Measurements from ENCODE around the gene POP4.
"Not testable (repeated sequence)": the region's sequence is repeated elsewhere in the genome, so short reads cannot be mapped to it uniquely, and the experiment has no call there.

The POP4 gene, protein sequence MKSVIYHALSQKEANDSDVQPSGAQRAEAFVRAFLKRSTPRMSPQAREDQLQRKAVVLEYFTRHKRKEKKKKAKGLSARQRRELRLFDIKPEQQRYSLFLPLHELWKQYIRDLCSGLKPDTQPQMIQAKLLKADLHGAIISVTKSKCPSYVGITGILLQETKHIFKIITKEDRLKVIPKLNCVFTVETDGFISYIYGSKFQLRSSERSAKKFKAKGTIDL

DNA sequence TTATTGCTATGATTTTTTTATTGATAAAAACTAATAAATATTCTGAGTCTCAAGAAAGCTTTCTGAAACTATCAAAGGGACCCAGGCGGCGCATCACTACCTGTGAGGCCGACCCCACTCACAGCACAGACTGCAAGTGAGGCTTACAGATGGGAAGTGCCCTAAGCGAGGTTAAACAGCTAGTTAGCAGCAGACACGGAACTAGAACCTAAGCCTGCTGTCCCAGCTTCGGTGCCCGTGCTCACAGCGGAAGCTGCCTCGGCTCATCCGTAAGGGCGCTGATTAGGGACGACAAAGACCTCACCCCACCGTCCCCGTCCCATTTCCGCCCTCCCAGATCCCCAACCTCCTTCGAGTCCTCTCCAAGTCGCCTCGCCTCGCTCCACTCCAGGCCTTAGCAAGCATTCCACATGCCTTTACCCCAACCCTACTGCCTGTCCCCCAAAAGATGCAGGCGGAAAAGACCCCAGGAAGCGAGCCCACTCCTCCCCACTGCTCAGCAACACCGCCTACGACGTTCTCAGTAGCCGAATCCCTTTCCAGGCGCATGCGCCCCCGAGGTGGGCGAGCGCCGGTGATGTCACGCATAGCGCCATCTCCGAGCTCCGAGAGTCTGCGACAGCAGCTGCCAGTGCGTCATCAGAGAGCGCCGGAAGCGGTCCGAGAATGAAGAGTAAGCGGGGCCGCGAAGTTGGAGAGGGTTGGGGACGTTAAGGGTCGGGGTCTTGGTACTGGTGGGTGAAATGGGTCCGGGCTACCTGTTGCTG, at the start of gene POP4:
POP4 (plus strand) TSS at position 631 of the 767 bp plus-strand sequence; CDS start at position 667, 36 bp downstream.
- peak; percentile 97 to 98 for DNase-seq (ENCODE audit: low read depth in 2 of 2)

DNA sequence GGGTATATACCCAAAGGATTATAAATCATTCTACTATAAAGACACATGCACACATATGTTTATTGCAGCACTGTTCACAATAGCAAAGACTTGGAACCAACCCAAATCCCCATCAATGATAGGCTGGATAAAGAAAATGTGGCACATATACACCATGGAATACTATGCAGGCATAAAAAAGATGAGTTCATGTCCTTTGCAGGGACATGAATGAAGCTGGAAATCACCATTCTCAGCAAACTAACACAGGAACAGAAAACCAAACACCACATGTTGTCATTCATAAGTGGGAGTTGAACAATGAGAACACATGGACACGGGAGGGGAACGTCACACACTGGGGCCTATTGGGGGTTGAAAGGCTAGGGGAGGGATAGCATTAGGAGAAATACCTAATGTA, 47.0 kb upstream of the POP4 start:
- not testable (repeated sequence) for DNase-seq (ENCODE audit: low read depth in 2 of 2)

DNA sequence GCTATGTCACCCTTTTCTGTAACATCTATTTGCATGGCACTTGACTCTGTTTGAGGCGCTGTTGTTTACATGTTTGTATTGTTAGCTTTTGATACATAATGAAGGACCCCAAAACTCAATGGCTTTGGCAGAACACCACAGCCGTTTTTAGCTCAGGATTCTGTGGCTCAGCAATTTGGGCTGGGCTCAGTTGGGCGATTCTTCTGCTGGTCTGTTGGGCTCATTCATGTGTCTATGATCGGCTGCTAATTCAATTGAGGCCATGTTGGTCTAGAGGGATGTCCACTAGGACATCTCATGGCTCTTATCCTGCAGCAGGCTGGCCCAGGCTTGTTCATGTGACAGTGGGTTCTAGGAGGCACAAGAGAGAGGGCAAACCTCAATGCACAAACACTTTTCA, 46.3 kb upstream of the POP4 start:
- no peak for DNase-seq (ENCODE audit: low read depth in 2 of 2)

DNA sequence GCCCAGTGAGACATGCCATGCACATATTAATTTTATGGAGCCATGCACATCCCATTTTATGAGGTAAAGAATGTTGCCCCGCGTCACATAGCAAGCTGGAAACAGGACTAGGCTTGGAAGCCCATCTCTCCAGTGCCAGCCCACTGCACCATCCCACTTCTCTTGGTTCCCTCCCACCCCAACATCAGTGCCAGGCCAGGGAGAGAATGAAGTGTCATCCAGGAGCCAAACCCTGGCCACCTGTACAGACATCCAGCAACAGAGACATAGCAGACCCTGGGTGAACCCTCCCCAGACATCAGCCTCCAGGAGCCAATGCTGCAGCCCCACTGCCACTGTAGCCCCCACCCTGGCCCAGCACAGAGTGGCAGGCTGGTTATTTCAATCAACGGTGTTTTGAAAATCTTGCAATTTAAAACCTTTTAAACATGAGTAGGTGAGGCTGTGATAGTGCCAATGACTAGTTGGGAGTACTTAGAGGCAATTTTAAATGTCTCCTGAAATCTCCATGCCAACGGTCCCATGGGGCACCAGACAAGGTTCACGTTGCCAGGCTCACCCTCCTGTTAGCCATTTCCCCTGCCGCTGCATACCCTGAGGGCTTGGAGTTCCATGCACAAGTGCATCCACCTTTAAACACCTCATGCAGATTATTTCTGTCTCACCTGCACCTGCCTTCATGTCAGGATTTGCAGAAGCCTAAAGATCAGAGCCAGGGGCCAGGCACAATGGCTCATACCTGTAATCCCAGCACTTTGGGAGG, 45.6 kb upstream of the POP4 start:
- DNase-seq (ENCODE audit: low read depth in 2 of 2): no peak

DNA sequence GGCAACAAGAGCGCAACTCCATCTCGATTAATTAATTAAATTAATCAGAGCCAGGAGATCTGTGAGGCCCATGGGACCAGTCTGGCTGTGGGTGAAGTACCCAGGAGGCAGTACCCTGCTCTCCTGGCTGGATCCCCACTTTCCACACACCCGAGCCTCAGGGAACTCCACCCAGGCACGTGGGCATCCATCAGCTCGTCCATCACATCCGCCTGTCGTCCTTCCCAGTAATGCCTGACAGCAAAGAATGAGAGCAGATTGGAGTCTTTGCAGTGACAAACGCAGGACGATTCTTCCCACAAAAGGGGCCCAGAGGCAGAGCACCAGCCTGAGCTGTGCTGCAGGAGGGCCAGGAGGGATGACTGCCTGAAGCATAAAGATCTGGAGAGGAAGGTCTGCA, 44.5 kb upstream of the POP4 start:
- no peak for DNase-seq (ENCODE audit: low read depth in 2 of 2)

DNA sequence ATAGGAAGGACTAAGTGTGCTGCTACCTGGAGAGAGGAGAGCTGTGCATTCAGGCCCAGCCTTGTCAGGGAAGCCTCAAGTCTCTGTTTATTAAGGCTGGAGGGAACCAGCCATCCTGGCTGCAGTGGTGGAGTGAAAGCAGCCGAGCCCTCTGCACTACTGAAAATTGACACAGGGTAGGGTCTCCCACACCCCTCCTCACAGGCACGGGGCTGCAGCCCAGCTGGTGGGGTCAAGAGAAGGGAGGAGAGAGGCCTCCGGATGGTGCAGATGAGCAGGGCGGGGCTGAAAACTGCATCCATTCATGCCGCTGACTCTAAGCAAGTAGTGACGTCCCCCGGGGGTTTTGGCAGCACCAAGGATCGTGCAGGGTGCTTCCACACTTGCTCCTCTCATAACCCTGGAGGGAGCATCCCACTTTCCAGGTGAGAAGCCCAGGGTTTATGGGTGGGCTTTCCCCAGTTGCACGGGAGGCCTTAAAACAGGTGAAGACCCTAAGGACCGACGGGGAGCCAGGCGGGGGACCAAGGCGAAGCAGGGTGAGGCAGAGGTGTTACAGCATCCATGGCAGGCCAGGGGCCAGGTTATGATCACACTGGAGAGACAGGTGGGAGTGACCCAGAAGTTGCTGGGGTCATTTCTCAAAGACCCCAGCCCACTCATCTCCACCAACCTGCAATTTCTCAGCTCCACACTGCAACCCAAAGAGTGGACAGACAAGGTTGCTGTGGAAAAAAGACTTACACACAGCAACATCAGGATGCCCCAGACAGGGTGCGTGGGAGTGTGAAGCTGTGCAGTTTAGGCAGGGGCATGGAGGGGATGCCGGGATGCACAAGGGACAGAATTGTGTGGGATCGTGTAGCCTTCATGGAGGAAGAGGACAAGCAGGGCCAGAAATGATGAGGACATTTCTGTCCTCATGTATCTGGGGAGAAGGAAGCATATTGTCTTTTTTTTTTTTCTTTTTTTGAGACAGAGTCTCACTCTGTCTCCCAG, 43.5 kb upstream of the POP4 start:
- no peak for DNase-seq (ENCODE audit: low read depth in 2 of 2)

DNA sequence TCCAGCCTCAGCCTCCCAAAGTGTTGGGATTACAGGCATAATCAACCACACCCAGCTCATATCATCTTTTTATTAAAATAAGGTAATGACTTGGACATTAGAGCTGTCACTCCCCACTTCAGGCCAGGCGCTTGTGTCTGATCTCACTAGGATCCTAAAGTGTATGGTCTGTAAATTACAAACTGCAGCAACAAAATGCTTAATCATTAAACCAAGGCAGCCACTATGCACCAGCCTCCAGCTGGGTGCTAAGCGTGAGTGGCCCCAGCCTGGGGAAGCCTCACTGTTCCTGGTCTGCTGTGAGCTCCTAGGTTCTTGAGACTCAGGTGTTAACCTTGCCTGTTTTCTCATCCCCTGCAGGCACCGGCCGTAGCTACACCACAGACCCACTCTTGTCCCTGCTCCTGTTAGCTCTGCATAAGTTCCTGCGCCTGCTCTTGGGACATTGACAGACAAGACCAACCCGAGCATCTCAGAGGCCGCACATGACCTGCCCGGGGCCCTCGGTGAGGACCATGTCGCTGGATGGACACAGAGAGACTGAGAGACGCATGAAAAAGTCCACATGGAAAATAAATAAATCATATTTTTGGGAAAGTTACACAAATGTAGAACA, 42.5 kb upstream of the POP4 start:
- no peak for DNase-seq (ENCODE audit: low read depth in 2 of 2)

DNA sequence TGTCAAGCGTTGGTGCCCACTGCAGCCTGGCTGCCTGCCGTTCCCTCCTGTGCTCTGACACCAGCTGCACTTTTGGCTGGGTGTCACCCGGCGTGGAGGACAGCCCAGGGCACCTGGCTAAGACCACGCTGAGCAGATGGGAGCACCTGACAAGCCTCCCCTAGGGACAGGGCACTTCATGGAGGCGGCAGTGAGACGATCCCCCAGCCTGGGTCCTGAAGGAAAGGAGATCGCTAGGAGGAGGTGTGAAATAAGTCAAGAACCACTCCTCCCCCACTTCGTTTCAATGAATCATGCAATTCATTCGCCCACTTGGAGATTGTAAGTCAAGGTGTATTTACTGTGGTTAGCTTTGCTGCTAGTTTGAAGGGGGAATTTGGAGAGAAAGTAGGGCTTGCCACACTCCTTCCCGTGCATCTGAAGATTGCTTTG, 41.5 kb upstream of the POP4 start:
- no peak for DNase-seq (ENCODE audit: low read depth in 2 of 2)

DNA sequence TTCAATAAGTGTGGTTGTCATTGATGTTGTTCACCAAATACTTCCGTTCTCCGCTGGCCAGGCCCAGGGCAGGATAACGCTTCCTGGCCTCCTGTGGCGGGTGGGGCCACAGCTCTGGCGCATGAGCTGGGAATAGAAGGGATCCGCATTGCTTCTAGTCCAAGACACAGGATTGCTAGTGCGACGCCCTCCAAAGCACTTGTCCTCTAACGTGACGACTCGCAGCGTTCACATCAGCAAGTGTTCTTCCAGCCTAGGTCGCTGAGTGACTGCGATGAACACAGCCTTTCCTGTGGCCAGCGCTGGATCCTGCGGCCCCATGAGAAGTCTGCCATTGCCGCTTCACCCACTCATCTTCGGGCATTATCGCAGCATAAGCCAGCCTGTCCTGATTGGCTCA, 40.9 kb upstream of the POP4 start:
- DNase-seq (ENCODE audit: low read depth in 2 of 2): no peak

DNA sequence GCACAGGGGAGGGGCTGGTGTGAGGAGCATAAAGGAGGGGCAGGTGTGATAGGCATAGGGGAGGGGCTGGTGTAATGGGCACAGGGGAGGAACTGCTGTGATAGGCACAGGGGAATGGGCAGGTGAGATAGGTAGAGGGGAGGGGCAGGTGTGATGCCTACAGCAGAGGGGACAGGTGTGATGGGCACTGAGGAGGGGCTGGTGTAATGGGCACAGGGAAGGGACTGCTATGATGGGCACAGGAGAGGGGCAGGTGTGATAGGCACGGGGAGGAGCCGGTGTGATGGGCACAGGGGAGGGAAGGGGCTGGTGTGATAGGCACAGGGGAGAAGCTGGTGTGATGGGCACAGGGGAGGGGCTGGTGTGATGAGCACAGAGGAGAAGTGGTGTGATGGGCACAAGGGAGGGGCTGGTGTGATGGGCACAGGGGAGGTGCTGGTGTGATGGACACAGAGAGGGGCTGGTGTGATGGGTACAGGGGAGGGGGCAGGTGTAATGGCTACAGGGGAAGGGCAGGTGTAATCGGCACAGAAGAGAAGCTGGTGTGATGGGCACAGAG, 39.5 kb upstream of the POP4 start:
- no peak for DNase-seq (ENCODE audit: low read depth in 2 of 2)

DNA sequence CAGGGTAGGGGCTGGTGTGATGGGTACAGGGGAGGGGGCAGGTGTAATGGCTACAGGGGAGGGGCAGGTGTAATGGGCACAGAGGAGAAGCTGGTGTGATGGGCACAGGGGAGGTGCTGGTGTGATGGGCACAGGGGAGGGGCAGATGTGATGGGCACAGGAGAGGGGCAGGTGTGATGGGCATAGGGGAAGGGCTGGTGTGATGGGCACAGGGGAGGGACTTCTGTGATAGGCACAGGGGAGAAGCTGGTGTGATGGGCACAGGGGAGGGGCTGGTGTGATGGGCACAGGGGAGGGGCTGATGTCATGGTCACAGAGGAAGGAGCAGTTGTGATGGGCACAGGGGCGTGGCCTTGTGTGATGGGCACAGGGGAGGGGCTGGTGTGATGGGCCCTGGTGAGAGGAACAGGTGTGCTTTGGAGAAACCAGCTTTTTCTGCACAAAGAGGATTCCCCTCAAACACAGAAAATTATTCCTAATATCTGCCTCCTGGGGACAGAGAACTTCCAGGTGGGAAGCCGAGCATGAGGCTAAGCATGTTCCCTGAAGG, 38.6 kb upstream of the POP4 start:
- no peak for DNase-seq (ENCODE audit: low read depth in 2 of 2)

DNA sequence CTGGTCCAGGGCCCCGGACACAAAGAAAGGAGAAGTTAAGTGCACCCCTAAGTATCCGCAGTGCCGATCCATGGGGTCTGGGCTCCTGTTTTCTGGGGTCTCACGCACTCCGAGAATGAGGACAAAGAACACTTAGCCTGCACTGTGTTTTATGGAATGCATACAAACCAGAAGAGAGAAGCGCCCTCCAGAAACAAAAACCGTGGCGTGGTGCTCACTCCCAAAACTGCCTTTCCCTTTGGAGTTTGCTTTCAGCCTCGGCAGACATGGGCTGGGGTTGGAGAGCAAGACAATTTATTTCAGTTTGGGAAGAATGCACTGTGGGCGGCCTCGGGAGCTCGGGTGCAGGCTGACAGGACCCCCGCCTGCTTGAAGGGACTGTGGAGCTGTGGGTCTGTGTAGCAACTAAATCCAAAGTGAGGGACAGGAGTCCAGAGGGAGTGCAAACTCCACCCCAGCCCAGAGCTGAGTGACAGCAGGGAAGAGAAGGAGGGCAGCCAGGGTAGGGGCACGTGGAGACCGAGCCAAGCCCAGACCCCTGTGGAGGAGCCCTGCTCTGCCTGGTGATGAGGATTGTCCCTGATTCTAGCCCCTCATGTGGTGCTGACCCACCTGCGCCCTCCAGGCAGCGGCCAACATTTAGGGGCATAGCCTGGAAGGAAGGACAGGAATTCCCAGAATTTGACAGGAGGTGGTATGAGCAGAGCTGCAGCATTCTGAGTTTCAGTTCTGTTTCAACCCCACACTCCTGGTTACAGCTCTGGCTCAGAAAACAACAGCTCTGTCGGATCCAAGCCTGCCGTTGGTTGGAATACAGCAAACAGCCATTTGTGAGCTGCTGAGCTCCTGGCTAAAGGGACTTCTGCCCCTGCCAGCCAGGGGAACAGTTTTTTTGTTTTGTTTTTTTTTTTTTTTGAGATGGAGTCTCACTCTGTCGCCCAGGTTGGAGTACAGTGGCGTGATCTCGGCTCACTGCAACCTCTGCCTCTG, 37.8 kb upstream of the POP4 start:
- no peak for DNase-seq (ENCODE audit: low read depth in 2 of 2)

DNA sequence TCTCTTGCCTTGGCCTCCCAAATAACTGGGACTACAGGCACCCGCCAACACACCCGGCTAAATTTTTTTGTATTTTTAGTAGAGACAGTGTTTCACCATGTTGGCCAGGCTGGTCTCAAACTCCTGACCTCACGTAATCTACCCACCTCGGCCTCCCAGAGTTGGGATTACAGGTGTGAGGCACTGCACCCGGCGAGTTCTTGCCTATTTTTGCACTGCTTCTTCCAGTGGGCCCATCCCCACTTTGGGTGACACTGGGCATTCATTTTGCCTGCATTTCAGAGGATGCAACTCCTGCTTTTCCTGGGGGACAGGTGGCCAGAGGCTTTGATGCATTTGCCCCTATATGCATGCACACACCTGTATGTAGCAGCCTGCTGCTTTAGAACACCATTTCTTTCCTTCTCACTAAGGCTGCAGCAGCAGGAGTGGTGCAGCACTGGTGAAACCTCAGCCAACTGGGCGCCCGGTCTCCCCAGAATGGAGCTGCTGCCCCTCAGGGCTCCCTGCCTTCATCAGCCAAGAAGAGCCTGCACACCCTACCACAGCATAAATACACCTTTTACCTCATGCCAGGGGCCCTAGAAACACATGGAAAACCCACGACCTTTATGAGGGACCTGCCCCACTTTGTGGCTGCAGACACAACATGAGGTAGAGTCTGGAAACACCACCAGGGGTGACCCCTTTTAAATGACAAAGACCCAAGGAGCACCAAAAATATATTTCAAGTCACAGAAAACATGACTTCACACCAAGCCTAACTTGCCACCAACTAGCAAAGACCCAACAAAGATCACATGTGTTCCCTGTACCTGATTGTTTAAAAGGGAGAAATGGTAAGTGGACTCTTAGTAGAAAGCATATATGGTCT, 36.8 kb upstream of the POP4 start:
- DNase-seq (ENCODE audit: low read depth in 2 of 2): no peak

DNA sequence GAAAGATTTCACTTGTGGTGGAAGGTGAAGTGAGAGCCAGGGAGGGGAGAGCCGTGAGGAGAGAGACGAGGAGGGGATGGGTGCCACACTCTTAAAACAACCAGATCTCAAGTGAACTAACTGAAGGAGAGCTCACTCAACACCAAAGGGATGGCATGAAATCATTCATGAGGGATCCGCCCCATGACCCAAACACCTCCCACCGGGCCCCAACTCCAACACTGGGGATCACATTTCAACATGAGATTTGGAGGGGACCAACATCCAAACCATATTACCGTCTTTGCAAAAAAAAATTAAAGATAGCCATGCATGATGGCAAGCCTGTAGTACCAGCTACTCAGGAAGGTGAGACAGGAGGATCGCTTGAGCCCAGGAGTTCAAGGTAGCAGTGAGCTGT, 34.9 kb upstream of the POP4 start:
- no peak for DNase-seq (ENCODE audit: low read depth in 2 of 2)

DNA sequence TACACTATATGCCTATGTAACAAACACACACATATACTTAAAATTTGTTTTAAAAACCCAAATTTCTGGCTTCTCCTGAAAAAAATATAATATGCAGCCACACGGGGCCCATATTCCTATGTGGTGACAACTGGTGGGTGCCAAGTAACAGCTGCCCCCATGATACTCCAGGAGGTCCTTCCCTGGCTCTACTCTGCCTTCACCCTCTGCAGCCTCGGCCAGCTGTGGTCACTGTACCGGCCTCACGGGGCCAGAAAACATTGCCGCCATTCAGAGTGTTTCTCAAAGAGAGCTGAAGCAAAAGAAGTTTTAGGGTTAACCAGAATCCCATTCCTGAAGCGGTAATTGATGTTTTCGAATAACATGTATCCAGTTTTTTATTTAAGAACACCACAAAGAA, 32.6 kb upstream of the POP4 start:
- no peak for DNase-seq (ENCODE audit: low read depth in 2 of 2)

DNA sequence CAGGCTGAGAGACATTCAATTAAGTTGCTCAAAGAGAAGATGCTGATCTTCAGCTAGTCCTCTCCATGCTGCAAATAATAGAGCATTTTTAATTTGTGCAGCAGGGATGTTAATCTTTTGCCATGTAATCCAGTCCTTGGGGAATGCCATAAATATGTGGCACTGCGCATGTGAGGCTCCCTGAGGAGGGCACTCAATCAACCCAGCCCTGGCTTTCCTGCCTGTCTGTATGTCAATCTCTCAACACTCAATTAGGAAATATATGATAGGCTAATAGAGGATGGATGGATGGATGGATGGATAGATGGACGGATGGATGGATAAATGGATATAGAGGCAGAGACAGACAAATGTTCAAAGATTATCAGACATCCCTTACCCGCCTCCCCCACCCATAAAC, 31.6 kb upstream of the POP4 start:
- no peak for DNase-seq (ENCODE audit: low read depth in 2 of 2)

DNA sequence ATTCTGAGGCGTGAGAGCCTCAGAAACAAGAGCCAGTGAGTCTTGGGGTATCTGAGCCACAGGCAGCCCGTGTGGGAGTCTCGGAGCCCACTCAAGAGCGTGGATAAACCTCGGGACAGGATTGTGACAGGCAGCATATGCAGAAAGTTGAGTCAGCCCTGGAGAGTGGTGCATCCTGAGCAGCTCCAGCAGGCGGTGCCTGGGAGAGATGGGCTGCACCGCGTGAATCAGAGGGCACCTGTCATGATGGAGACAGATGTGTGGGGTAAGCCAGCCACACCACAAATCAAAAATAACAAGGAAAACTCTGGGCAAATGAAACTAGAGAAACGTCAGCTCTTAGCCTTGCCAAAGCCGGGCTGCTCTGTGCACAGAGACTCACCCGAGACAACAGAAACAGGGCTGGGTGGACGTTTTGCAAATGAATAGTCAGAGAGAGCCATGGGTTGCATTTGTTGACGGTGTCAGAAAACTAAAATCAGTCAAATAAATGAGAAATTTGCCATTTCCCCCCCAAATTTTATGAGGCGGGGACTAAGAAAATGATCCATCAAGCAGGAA, 30.0 kb upstream of the POP4 start:
- DNase-seq (ENCODE audit: low read depth in 2 of 2): no peak

Data from stimulated activated CD8-positive, alpha-beta memory T cell treated with anti-CD3 and anti-CD28 coated beads, Interleukin-7, amount 100 ng/mL, for 1 hour (primary cell).